SK-N-SH (cell line): Measurements from ENCODE around the gene MOB1B. TPM values are rescaled to one million over a fixed set of nuclear protein-coding genes. Genes with fewer than 3 reads are reported as not detected.

Source experiments
- CTCF ChIA-PET: fragments of 300-600, 350-600 bp; formaldehyde crosslinking; extraction: SDS; loops from one replicate; lab custom pipeline; 2021; lab: Yijun Ruan, JAX
- POLR2A ChIA-PET: fragments of 350-600 bp; sonication (Branson Sonifier 250); formaldehyde crosslinking; extraction: SDS; loops from one replicate; lab custom pipeline; 2020; ENCODE audit warnings: antibody characterized with exemption, inconsistent platforms; lab: Yijun Ruan, JAX
- DNase-seq: peaks from one replicate; pipeline ENCODE4 v3.0.0; 2012
- H2AFZ ChIP-seq: fragments of 200-600 bp; sonication (generic); 2 replicates; pipeline ENCODE4 v1.8.1; 2016; ENCODE audit warnings: antibody characterized with exemption, mild to moderate bottlenecking, low read depth
- H3F3A ChIP-seq: fragments of 200-600 bp; sonication (generic); replicated peaks from 2 replicates; pipeline ENCODE3; 2016; ENCODE audit warnings: antibody characterized with exemption, mild to moderate bottlenecking; ENCODE audit not compliant: insufficient read depth
- H3K27ac ChIP-seq, 2 experiments: fragments of 200-500 bp in 1 of 2; fragments of 200-600 bp in 1 of 2; sonication (Bioruptor generic) in 1 of 2; sonication (generic), shearing (Covaris generic) in 1 of 2; 2 replicates each; pipeline versions ENCODE4 v1.5.1 to v1.6.1; 2014 to 2016; ENCODE audit warnings: low read depth in 2 of 2, inconsistent platforms in 1 of 2, low read length in 1 of 2, mild to moderate bottlenecking in 1 of 2, mixed read lengths in 1 of 2
- H3K27me3 ChIP-seq: fragments of 200-600 bp; sonication (generic), shearing (Covaris generic); 2 replicates; pipeline ENCODE4 v1.6.1; 2016; ENCODE audit warnings: mixed run types; ENCODE audit not compliant: insufficient read depth
- H3K36me3 ChIP-seq, 2 experiments: fragments of 200-500 bp in 1 of 2; fragments of 200-600 bp in 1 of 2; sonication (Bioruptor generic) in 1 of 2; sonication (generic) in 1 of 2; replicated peaks in 1 of 2; 2 replicates each; pipeline versions ENCODE3 to v1.5.1; 2014 to 2016; ENCODE audit warnings: low read length in 1 of 2, mild to moderate bottlenecking in 1 of 2; ENCODE audit not compliant: insufficient read depth in 2 of 2, control insufficient read depth in 1 of 2
- H3K4me1 ChIP-seq, 2 experiments: fragments of 200-500 bp in 1 of 2; fragments of 200-600 bp in 1 of 2; sonication (Bioruptor generic) in 1 of 2; sonication (generic), shearing (Covaris generic) in 1 of 2; 2 replicates each; pipeline versions ENCODE4 v1.5.1 to v1.6.1; 2014 to 2016; ENCODE audit warnings: low read depth in 1 of 2, low read length in 1 of 2, mixed run types in 1 of 2; ENCODE audit not compliant: insufficient read depth in 2 of 2, control insufficient read depth in 1 of 2
- H3K4me2 ChIP-seq: fragments of 200-600 bp; sonication (generic), shearing (Covaris generic); 2 replicates; pipeline ENCODE4 v1.6.1; 2017; ENCODE audit warnings: mixed run types
- H3K4me3 ChIP-seq, 2 experiments: fragments of 200-500 bp in 1 of 2; fragments of 200-600 bp in 1 of 2; sonication (Bioruptor generic) in 1 of 2; sonication (generic), shearing (Covaris generic) in 1 of 2; 2 replicates each; pipeline versions ENCODE4 v1.5.1 to v1.8.1; 2014 to 2016; ENCODE audit warnings: low read depth in 2 of 2, inconsistent platforms in 1 of 2, low read length in 1 of 2, mild to moderate bottlenecking in 1 of 2, mixed read lengths in 1 of 2, moderate library complexity in 1 of 2
- H3K79me2 ChIP-seq: fragments of 200-600 bp; sonication (generic); 2 replicates; pipeline ENCODE4 v1.8.1; 2017; ENCODE audit warnings: mild to moderate bottlenecking; ENCODE audit not compliant: insufficient read depth
- H3K9ac ChIP-seq: fragments of 200-600 bp; sonication (generic); 2 replicates; pipeline ENCODE4 v1.6.1; 2017; ENCODE audit warnings: mixed run types
- H3K9me2 ChIP-seq: fragments of 200-600 bp; sonication (generic); 2 replicates; pipeline ENCODE4 v1.6.1; 2017; ENCODE audit warnings: mixed run types
- H3K9me3 ChIP-seq: fragments of 200-600 bp; sonication (generic); 2 replicates; pipeline ENCODE4 v1.6.1; 2017; ENCODE audit warnings: mixed run types, mild to moderate bottlenecking, moderate library complexity
- H4K20me1 ChIP-seq: fragments of 200-600 bp; sonication (generic); 2 replicates; pipeline ENCODE4 v1.6.1; 2017; ENCODE audit warnings: mild to moderate bottlenecking, mixed run types; ENCODE audit not compliant: insufficient read depth
- ELF1 ChIP-seq: IDR thresholded peaks from 2 replicates; pipeline ENCODE4 v1.4.0; 2012
- FOXM1 ChIP-seq: IDR thresholded peaks from 2 replicates; pipeline ENCODE4 v1.4.0; 2012; ENCODE audit warnings: low read depth, mild to moderate bottlenecking
- GATA2 ChIP-seq: sonication (generic); formaldehyde crosslinking; IDR thresholded peaks from 2 replicates; pipeline ENCODE4 v1.5.0; 2020; ENCODE audit warnings: mild to moderate bottlenecking, missing genetic modification reagents
- JUND ChIP-seq: IDR thresholded peaks from 2 replicates; pipeline ENCODE4 v1.4.0; 2012
- MEF2A ChIP-seq: IDR thresholded peaks from 2 replicates; pipeline ENCODE4 v1.4.0; 2012; ENCODE audit warnings: low read depth, borderline replicate concordance
- RAD21 ChIP-seq: IDR thresholded peaks from 2 replicates; pipeline ENCODE4 v1.6.1; 2012; ENCODE audit warnings: mild to moderate bottlenecking, low read length
- RCOR1 ChIP-seq: fragments of 150-350 bp; IDR thresholded peaks from 2 replicates; pipeline ENCODE4 v1.6.1; 2017; ENCODE audit warnings: antibody characterized with exemption, low read length
- RFX5 ChIP-seq: IDR thresholded peaks from 2 replicates; pipeline ENCODE4 v1.6.1; 2012; ENCODE audit warnings: mild to moderate bottlenecking, improper control_type of control experiment, low read length
- TAF1 ChIP-seq: IDR thresholded peaks from 2 replicates; pipeline ENCODE4 v1.6.1; 2012; ENCODE audit warnings: low read depth, mild to moderate bottlenecking, low read length, moderate library complexity, borderline replicate concordance
- TEAD4 ChIP-seq: IDR thresholded peaks from 2 replicates; pipeline ENCODE4 v1.4.0; 2012; ENCODE audit warnings: mild to moderate bottlenecking, borderline replicate concordance; ENCODE audit not compliant: insufficient read depth
- WGBS: methylation state at CpG from one replicate; pipeline ENCODE4 v1.1.6; 2017; ENCODE audit warnings: low lambda C conversion rate; 5-methylcytosine and 5-hydroxymethylcytosine counted together
- polyA plus RNA-seq, 3 experiments: library from polyadenylated mRNA; depleted of rRNA; stranded (reverse); fragments of >200 nt; gene quantifications; 2 replicates each; pipeline ENCODE4 v1.2.3, GENCODE V29; 2012
- TF ChIP-seq, protein P1 (sequence below): fragments of 150-350 bp; IDR thresholded peaks from 2 replicates; pipeline ENCODE4 v1.6.1; 2016; ENCODE audit warnings: mild to moderate bottlenecking, low read depth, low read length
- TF ChIP-seq, protein P2 (sequence below): IDR thresholded peaks from 2 replicates; pipeline ENCODE4 v1.4.0; 2012; ENCODE audit warnings: low read depth

MOB1B gene
- polyA plus RNA-seq, 1 of the 3 experiments (the other 2 are of a cell fraction): 2.9 TPM

DNA sequence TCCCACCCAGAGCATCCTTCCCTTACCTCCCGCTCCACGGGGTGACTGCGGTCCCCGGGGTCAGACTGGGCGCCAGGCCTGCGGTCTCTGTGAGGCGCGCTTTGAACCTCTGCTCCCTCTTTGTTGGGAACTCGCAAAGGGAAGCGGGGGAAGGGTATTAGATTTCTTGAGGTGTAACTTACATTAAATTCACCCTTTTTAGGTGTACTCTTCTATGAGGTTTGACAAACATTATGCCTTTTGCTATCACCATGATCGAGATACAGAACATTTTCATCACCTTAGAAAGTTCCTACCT lies 91.8 kb downstream of the MOB1B start:
- 7% methylated on average over 5 of the region's 11 CpGs for WGBS

DNA sequence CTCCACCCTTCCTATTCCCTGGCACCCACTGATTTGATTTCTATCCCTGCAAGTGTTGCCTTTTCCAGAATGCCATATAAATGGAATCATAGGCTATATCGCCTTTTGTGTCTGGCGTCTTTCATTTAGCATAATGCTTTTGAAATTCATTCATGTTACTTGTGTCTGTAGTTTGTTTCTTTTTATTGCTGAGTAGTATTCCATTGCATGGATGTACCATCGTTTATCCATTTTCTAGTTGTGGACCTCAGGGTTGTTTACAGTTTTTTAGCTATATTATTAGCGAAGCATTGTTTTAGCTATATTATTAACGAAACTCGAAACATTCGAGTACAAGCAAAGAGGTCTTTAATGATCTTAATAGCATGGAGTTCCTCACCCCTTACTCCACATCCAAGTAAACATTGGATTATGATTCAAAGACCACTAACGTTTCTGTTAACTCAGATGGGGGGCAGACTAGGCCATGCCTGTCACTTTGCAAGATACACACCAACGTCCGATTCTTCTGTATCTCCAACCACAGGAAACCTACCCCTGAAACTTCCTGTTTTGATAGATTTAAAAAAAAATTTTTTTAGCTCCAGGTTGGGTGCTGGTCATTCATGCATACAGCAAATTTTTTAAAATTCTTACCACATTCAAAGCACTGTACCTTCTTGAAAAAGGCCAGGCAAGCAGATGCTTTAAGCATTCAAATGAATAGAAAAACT lies 92.4 kb downstream of the MOB1B start:
- 82% methylated on average over 10 of the region's 10 CpGs for WGBS
- peaks cover 7 to 10% of the 10 kb centered on the region in 2 experiments; a peak in 2 of 4 replicates for H3K4me1 ChIP-seq
- DNase-seq: no peak

More for the DNA sequence above, 91.8 kb downstream of the MOB1B start:
- POLR2A ChIA-PET: interaction anchor here (0.7 to 1.7 kb wide), 5 partner anchors 9 to 290 kb away, joined by 3 to 15 read pairs (median 7); partner anchors contain the start of gene MOB1B
- H3K9me2 ChIP-seq: no peaks in the 10 kb centered on the region
- DNase-seq: no peak
- TF ChIP-seq RFX5 (no peak), TAF1 (no peak), RCOR1 (no peak), FOXM1 (no peak), MEF2A (no peak), GATA2 (no peak)
- TF ChIP-seq, protein P1, sequence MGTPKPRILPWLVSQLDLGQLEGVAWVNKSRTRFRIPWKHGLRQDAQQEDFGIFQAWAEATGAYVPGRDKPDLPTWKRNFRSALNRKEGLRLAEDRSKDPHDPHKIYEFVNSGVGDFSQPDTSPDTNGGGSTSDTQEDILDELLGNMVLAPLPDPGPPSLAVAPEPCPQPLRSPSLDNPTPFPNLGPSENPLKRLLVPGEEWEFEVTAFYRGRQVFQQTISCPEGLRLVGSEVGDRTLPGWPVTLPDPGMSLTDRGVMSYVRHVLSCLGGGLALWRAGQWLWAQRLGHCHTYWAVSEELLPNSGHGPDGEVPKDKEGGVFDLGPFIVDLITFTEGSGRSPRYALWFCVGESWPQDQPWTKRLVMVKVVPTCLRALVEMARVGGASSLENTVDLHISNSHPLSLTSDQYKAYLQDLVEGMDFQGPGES: no peak
- TF ChIP-seq, all 33 proteins: peak for 0
- H3K27ac ChIP-seq: peak overlapping the region; percentile 79 to 92
- no peaks in the 10 kb centered on the region for H4K20me1 ChIP-seq
- peaks cover 55% of the 10 kb centered on the region for H3K79me2 ChIP-seq
- peaks cover 0 to 21% of the 10 kb centered on the region in 2 experiments for H3K36me3 ChIP-seq
- H3K4me2 ChIP-seq: peak overlapping the region; percentile 72
- CTCF ChIA-PET: interaction anchor here (0.9 to 1.2 kb wide), 3 partner anchors 13 to 16 kb away, joined by 3 to 5 read pairs (median 4); no protein-coding TSS in a partner anchor
- H3K9ac ChIP-seq: peak overlapping the region; percentile 93
- peaks cover 7 to 10% of the 10 kb centered on the region in 2 experiments; a peak in 2 of 4 replicates for H3K4me1 ChIP-seq
- peak overlapping the region; percentile 79; the same call in 1 of the 2 replicates for H2AFZ ChIP-seq
- no peaks in the 10 kb centered on the region for H3K27me3 ChIP-seq
- no peaks in the 10 kb centered on the region for H3K9me3 ChIP-seq
- H3K4me3 ChIP-seq: peak overlapping the region; percentile 85 to 92
- H3F3A ChIP-seq: peaks cover 8% of the 10 kb centered on the region

More for the DNA sequence above, 92.4 kb downstream of the MOB1B start:
- Histone ChIP-seq H3K36me3 (peaks cover 0 to 27% of the 10 kb centered on the region in 2 experiments), H3K9me3 (no peaks in the 10 kb centered on the region), H3K27me3 (no peaks in the 10 kb centered on the region), H3K4me3 (peak overlapping the region; percentile 85 to 92), H3K4me2 (peak overlapping the region; percentile 72), H4K20me1 (no peaks in the 10 kb centered on the region), H3K9ac (peak overlapping the region; percentile 93), H3K27ac (peak overlapping the region; percentile 79 to 92; a peak in 3 of 4 replicates), H2AFZ (peak overlapping the region; percentile 79; the same call in 1 of the 2 replicates), H3K79me2 (peaks cover 61% of the 10 kb centered on the region), H3K9me2 (no peaks in the 10 kb centered on the region), H3F3A (peaks cover 8% of the 10 kb centered on the region)
- no peak for TF ChIP-seq JUND
- TF ChIP-seq TEAD4: no peak
- no peak for TF ChIP-seq GATA2
- TF ChIP-seq, protein P2, sequence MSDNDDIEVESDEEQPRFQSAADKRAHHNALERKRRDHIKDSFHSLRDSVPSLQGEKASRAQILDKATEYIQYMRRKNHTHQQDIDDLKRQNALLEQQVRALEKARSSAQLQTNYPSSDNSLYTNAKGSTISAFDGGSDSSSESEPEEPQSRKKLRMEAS: no peak
- TF ChIP-seq ELF1: no peak
- TF ChIP-seq, protein P1: no peak
- TF ChIP-seq RAD21: no peak
- ChIA-PET CTCF (interaction anchor here (1.1 to 1.2 kb wide), 2 partner anchors 12 to 16 kb away, joined by 3 to 4 read pairs; no protein-coding TSS in a partner anchor), POLR2A (interaction anchor here (0.8 kb wide), 1 partner anchor 8 kb away, joined by 3 read pairs; no protein-coding TSS in a partner anchor)
